Astrocyte of the spinal cord (primary cell): ENCODE measurements around the gene KHDC1L.
"Not testable (repeated sequence)": the region's sequence is repeated elsewhere in the genome, so short reads cannot be mapped to it uniquely, and the experiment has no call there.

Source experiments
- DNase-seq: peaks from one replicate; pipeline ENCODE4 v3.0.0; 2011; ENCODE audit warnings: low read depth, low spot score
- H3K4me3 ChIP-seq: 2 replicates; pipeline ENCODE4 v1.5.1; 2011; ENCODE audit warnings: low read depth, mild to moderate bottlenecking, low read length, moderate library complexity
- CTCF ChIP-seq: IDR thresholded peaks from 2 replicates; pipeline ENCODE4 v1.5.1; 2012; ENCODE audit warnings: low read depth, mild to moderate bottlenecking, low read length, inconsistent platforms
- in situ Hi-C: cut with HindIII; loops from 2 replicates; pipeline ENCODE4 v1.10.0; 2017; ENCODE audit warnings: low sequenced_read_pairs

Gene KHDC1L, protein sequence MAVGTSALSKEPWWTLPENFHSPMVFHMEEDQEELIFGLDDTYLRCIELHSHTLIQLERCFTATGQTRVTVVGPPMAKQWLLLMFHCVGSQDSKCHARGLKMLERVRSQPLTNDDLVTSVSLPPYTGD

DNA sequence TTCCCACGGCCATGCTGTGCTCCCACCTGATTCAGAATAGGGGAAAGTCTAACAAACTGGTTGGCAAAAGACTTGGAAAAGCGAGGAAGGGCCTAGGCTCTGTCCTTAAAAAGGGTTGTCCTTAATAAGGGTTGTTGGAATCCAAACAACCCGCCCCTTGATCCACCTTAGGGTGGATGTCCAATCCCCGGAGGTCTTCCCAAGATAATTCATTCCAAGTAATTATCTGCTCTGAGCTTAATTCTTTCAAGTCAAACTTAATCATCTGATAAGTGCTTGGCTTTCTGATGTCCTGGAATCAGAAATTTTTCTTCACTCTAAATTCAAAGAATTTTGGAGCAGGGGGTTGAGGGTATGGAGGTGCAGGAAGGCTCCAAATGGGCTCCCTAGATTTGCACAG is at the start of gene KHDC1L:
Gene KHDC1L, minus strand, starts transcription at position 101 of the 400 bp plus-strand sequence. Its CDS starts 88 bp downstream, at position 13.
- in situ Hi-C loops = no loop called here
- H3K4me3 ChIP-seq = no peak within 1 kb of the TSS
- TF ChIP-seq CTCF = no peak
- no peak for DNase-seq

GRCh38 chr6:73269296-73269695 is 44.0 kb upstream of the KHDC1L start:
- DNase-seq, in situ Hi-C loops, H3K4me3 ChIP-seq: not testable (repeated sequence)

GRCh38 chr6:73268896-73269295 is 43.6 kb upstream of the KHDC1L start:
- H3K4me3 ChIP-seq, DNase-seq, in situ Hi-C loops: not testable (repeated sequence)

DNA sequence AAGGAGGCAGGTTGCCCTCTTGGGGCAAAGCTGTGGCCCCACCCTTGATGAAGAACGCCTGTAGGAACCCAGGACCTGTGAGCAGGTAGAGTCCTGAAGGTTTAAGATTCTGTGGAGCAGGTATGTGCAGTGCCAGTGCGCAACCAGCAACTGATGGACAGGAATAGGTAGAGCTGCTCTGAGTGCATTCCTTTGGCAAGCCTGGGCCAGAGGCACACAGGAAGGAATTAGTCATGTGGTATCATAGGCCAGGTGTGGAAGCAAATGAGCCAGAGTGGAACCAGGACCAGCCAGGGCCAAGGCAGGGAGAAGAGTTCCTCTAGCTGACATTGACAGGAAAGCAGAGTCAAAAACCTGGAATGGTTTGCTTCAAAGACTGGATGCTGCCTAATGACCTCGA is 39.1 kb upstream of the KHDC1L start:
- no peak overlapping the region for H3K4me3 ChIP-seq
- DNase-seq = no peak

DNA sequence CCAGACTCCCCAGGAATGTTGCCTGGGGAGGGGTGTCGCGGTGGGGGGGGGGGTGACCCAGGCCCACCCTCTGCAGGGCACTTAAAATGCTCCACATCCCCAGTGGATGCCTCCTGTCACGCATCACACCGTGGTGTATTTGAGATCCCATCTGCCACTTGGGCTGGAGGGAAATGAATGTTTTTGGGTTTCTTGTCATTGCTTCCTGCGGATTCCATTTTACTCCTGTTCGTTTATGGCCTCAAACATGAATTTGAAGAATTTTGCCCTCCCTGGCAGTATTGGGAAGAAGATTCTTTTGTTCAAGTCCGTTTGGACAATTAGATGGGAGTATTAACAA is 38.2 kb upstream of the KHDC1L start:
- DNase-seq = no peak
- peak overlapping the region; percentile 71 for H3K4me3 ChIP-seq
- in situ Hi-C loops = no loop called here
- TF ChIP-seq CTCF = no peak

More for the DNA sequence above, 39.1 kb upstream of the KHDC1L start:
- no peak for TF ChIP-seq CTCF
- in situ Hi-C loops = no loop called here

DNA sequence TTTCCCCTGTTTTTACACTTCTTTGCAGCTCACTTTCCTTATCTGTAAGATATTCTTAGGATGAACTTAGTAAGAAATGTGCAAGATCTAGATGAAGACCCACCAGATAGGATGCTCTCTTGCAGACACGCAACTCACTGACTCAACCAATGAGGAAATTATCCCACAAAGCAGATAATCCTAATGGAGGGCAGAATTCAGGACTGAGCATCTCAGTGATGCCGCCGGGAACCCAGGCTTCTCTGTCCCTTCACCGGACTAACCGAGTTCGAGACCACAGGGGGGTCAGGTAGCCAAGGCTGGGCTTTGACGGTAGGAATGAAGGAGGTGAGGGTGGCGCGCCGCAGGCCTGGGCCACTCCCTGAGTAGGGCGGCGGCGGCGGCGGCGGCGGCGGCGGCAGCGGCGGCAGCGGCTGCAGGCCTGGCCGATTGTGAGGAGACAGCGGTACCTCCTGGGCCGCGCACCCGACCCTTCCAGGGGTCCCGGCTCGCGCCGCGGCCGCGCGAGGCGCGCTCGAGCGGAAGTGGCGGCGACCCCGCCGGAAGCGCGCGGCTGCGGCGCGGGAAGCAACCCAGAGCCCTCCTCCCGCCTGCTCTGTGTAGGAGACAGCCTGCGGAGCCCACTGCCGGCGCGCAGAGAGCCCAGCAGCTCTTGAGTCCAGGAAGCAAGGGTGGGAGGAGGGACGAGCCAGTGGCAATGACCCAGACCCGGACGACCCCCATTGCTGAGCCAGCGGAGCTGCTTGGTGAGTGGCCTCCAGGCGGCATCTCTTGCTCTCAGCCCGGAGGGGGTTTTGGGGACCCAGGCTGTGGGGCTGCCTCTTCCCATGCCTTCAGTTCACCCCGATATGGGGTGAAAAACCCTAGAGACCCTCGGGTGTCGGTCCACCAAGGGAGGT is 37.6 kb upstream of the KHDC1L start, which contains the start of gene KHDC1:
Gene KHDC1, minus strand, starts transcription at position 526 of the 899 bp plus-strand sequence. CDS start 20,679 bp downstream, outside the sequence.
- no peak for TF ChIP-seq CTCF
- peak within 1 kb of the TSS; percentile 71 for H3K4me3 ChIP-seq
- in situ Hi-C loops = no loop called here
- DNase-seq = peak; percentile 43

- no peak overlapping the region for H3K4me3 ChIP-seq
- DNase-seq = no peak
- in situ Hi-C loops = no loop called here
- TF ChIP-seq CTCF = no peak
Observed at GRCh38 chr6:73258721-73259120, 33.4 kb upstream of the KHDC1L start.

DNA sequence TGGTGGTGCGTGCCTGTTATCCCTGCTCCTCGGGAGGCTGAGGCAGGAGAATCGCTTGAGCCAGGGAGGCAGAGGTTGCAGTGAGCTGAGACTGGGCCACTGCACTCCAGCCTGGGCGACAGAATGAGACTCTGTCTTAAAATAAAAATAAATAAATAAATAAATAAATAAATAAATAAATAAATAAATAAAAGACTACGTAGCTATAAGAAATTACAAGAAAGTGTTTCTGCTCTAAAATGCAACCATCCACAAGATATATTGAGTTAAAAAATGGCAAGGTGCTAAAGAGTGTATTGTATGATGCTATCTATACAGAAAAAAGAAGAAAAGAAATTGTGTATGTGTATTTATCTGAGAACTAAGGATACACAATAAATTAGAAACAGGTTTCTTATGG is 29.0 kb upstream of the KHDC1L start:
- H3K4me3 ChIP-seq, DNase-seq, in situ Hi-C loops: not testable (repeated sequence)
